Activated CD4-positive, alpha-beta T cell treated with anti-CD3 and anti-CD28 coated beads for 24 hours (primary cell): ENCODE measurements around the gene ZNF783.
"Not testable (repeated sequence)": the region's sequence is repeated elsewhere in the genome, so short reads cannot be mapped to it uniquely, and the experiment has no call there.

ENCODE experiments used
- DNase-seq, 2 donors: peaks; one replicate each; pipeline ENCODE4 v3.0.0-alpha.2; 2020; ENCODE audit warnings: low read depth in 2 of 2

ZNF783 gene

DNA sequence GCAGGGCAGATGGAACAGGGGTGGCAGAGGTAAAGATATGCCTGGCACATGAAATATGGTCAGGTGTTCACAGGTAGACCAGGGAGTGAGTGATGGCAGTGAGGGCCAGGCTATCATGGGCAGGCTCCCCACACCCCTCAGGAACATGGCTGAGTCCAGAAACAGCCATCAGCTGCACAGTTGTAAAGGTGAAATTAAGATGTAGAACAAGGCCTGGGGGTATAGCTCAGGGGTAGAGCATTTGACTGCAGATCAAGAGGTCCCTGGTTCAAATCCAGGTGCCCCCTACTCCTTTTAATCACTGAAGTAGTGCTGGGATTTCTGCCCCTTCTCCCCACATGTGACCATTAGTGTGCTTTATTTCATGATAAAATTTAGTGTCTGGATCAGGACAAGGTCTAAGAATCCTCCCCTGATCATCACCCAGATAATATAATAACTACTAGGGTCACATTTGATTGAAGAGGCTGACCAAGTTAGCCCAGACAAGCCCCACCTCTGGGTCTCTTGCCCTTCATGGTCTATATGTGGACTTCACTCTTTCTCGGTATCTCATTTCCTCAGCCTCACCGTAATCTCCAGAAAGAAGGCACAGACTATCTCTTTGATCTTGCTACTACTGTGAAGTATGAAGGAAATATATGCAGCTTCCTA lies 69.0 kb downstream of the ZNF783 start:
- no peak for DNase-seq

- not testable (repeated sequence) for DNase-seq
These were observed 70.8 kb downstream of the ZNF783 start for GRCh38 chr7:149332602-149333320.

GRCh38 chr7:149333321-149333717 lies 71.3 kb downstream of the ZNF783 start:
- DNase-seq, result no peak

- DNase-seq, result no peak
These were observed 72.2 kb downstream of the ZNF783 start for GRCh38 chr7:149334219-149334618.
